ENCODE results near the gene SLC17A7. TPM values are rescaled to one million over a fixed set of nuclear protein-coding genes. Genes with fewer than 3 reads are reported as not detected.

Gene SLC17A7
- total RNA-seq, 6 donors from 2014 or later: 0.37 to 2.1 (median 0.78) TPM; not detected in 1

GRCh38 chr19:49469828-49470614 lies 28.7 kb upstream of the SLC17A7 start:
- no peak for ATAC-seq (ENCODE audit: low FRiP score in 2 of 2)
- peaks cover 0 to 22% (median 11%) of the 10 kb centered on the region in 4 donors for H3K36me3 ChIP-seq
- TF ChIP-seq EP300 (IDR thresholded peaks at IDR 0.05) (no peak), POLR2A (IDR thresholded peaks at IDR 0.05) (no peak), POLR2AphosphoS5 (IDR thresholded peaks at IDR 0.05) (no peak), CTCF (IDR thresholded peaks at IDR 0.05) (peak in 3 of 6 experiments; percentile 19 to 41 (median 25))
- no peak overlapping the region for H3K4me3 ChIP-seq
- DNase-seq: peak; percentile 43 to 84
- H3K4me1 ChIP-seq: peaks cover 9 to 38% (median 22%) of the 10 kb centered on the region in 4 donors
- no peaks in the 10 kb centered on the region for H3K9me3 ChIP-seq
- 68 to 82% methylated on average over 7 to 25 of the region's 25 CpGs for WGBS, 2 donors
- H3K27me3 ChIP-seq: no peaks in the 10 kb centered on the region
- peak overlapping the region in 2 of 4 donors; percentile 26 to 52 for H3K27ac ChIP-seq

- H3K27ac ChIP-seq: peak overlapping the region; percentile 30 to 73 (median 50)
- H3K27me3 ChIP-seq: no peaks in the 10 kb centered on the region
- DNase-seq (peak; percentile 46 to 67), ATAC-seq (ENCODE audit: low FRiP score in 2 of 2) (peak; percentile 19 to 92)
- peaks cover 0 to 33% (median 21%) of the 10 kb centered on the region in 4 donors for H3K36me3 ChIP-seq
- no peaks in the 10 kb centered on the region for H3K9me3 ChIP-seq
- peaks cover 5 to 30% (median 16%) of the 10 kb centered on the region in 4 donors for H3K4me1 ChIP-seq
- no peak overlapping the region for H3K4me3 ChIP-seq
- TF ChIP-seq CTCF (IDR thresholded peaks at IDR 0.05) (no peak), POLR2AphosphoS5 (IDR thresholded peaks at IDR 0.05) (no peak), POLR2A (IDR thresholded peaks at IDR 0.05) (no peak), EP300 (IDR thresholded peaks at IDR 0.05) (no peak)
- WGBS, 2 donors: 59 to 60% methylated on average over 14 to 15 of the region's 15 CpGs
Observed at GRCh38 chr19:49468746-49469447, 27.6 kb upstream of the SLC17A7 start.

GRCh38 chr19:49468199-49468598 lies 26.9 kb upstream of the SLC17A7 start:
- TF ChIP-seq POLR2AphosphoS5 (IDR thresholded peaks at IDR 0.05) (no peak), EP300 (IDR thresholded peaks at IDR 0.05) (no peak), POLR2A (IDR thresholded peaks at IDR 0.05) (no peak), CTCF (IDR thresholded peaks at IDR 0.05) (no peak)
- peaks cover 0 to 23% (median 11%) of the 10 kb centered on the region in 4 donors for H3K4me1 ChIP-seq
- peak overlapping the region in 2 of 4 donors; percentile 52 to 73 for H3K27ac ChIP-seq
- H3K4me3 ChIP-seq: no peak overlapping the region
- DNase-seq (peak in 1 of 2 donors; percentile 75), ATAC-seq (ENCODE audit: low FRiP score in 2 of 2) (peak in 1 of 2 donors; percentile 6)
- H3K9me3 ChIP-seq: no peaks in the 10 kb centered on the region
- peaks cover 0 to 36% (median 23%) of the 10 kb centered on the region in 4 donors for H3K36me3 ChIP-seq
- H3K27me3 ChIP-seq: no peaks in the 10 kb centered on the region
- WGBS, 2 donors: 94 to 95% methylated on average over 15 to 19 of the region's 19 CpGs

- Histone ChIP-seq H3K27ac (no peak overlapping the region), H3K36me3 (peaks cover 0 to 49% (median 33%) of the 10 kb centered on the region in 4 donors), H3K4me1 (peaks cover 0 to 18% (median 9%) of the 10 kb centered on the region in 4 donors), H3K27me3 (no peaks in the 10 kb centered on the region), H3K9me3 (no peaks in the 10 kb centered on the region), H3K4me3 (no peak overlapping the region)
- DNase-seq (no peak), ATAC-seq (ENCODE audit: low FRiP score in 2 of 2) (no peak)
- TF ChIP-seq CTCF (IDR thresholded peaks at IDR 0.05): no peak
- TF ChIP-seq POLR2AphosphoS5 (IDR thresholded peaks at IDR 0.05): no peak
- TF ChIP-seq EP300 (IDR thresholded peaks at IDR 0.05): no peak
- no peak for TF ChIP-seq POLR2A (IDR thresholded peaks at IDR 0.05)
- WGBS, 2 donors: 92% methylated on average over 3 of the region's 3 CpGs; no CpG with 5 or more reads in 1 of the 2 donors
Observed at GRCh38 chr19:49465371-49465770, 24.0 kb upstream of the SLC17A7 start.
